Endometrial microvascular endothelial cells (primary cell): Measurements from ENCODE around the gene ZNF436. TPM values are rescaled to one million over a fixed set of nuclear protein-coding genes. Genes with fewer than 3 reads are reported as not detected.
"Not testable (repeated sequence)": the region's sequence is repeated elsewhere in the genome, so short reads cannot be mapped to it uniquely, and the experiment has no call there.

ENCODE experiments used
- in situ Hi-C: cut with HindIII; loops from 2 replicates; pipeline ENCODE4 v1.10.0; 2017; ENCODE audit warnings: low sequenced_read_pairs, low pct_unique_long_range_greater_than_20kb; ENCODE audit errors: inconsistent ontology term
- total RNA-seq: library from RNA; depleted of rRNA; stranded (reverse); fragments of >200 nt; gene quantifications from one replicate; pipeline ENCODE4 v1.2.3, GENCODE V29; 2015; ENCODE audit errors: inconsistent ontology term

ZNF436 gene
- total RNA-seq, 1 donor from 2014 or later, result 5.5 TPM

DNA sequence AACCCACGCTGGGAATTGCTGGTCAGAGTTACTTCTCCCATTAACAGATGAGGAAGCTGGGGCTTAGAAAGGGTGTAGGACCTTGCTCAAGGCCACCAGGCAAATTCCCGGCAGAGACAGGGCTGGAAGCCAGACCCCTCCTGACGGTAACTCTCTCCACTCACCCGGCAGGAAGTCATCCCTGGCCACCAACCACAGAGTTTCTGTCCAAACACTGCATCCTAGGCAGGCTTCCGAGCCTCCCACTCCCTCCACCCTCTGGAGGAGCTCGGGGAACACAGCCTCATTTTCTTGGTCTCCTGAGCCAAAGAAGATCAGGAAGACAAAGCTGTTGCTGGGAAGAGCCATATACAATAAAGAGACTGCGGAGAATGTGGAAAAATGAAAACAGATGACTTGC is 25.0 kb upstream of the ZNF436 start:
- in situ Hi-C loops, result no loop called here

DNA sequence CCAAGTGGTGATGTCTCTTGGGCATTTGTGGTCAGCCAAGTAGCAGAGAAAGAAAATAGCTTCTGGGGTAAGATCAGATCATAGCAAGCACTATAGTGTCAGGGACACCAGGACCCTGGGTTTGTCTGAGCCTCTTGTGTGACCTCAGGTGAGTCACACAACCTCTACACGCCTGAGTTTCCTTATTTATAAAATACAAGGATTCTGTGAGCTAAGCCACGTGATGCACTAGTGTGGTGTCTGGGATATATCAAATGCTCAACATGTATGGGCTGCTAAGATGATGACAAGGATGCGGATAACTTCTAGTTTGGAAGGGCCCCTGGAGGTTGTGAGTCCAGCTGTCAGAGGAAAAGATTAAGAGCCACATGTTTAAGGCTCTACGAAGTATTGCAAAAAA is 24.5 kb upstream of the ZNF436 start:
- in situ Hi-C loops, result no loop called here

DNA sequence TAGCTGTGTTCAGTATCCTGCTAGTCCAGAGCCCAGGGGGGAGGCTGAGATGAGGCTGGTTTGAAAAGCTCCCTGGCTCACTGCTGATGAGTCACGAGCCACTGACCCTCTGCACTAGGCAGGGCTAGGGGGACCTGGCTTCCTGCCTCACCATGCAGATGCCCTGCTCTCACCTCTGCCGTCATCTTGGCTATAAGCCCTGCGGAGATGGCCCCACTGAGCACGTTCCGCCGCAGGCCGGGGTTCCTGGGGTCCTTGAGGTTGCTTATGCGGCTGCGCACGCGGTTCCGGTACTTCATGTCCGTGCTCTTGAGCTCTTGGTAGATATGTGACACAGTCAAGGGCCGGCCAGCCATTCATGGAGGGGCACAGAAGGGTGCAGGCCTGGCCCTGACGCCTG is 24.1 kb upstream of the ZNF436 start:
- in situ Hi-C loops, result no loop called here

DNA sequence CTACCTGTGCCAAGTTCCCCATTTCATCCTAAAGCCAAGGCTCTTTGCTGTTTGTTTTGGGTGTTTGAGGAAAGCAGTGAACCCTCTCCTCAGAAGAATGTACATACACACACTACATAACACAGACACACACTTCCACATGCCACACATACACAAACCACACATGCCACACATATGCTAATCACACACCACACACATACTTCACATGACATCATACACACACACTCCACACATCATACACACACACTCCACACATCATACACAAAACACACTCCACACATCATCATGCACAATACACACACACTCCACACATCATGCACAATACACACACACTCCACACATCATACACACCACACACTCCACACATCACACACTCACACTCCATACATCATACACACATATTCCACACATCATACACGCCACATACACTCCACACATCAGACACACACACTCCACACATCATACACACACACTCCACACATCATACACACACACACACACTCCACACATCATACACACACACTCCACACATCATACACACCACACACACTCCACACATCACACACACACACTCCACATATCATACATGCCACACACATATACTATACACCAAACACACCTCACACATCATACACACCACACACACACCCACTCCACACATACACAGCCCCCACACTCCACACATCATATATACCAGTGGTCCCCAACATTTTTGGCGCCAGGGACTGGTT is 22.7 kb upstream of the ZNF436 start:
- in situ Hi-C loops, result no loop called here

DNA sequence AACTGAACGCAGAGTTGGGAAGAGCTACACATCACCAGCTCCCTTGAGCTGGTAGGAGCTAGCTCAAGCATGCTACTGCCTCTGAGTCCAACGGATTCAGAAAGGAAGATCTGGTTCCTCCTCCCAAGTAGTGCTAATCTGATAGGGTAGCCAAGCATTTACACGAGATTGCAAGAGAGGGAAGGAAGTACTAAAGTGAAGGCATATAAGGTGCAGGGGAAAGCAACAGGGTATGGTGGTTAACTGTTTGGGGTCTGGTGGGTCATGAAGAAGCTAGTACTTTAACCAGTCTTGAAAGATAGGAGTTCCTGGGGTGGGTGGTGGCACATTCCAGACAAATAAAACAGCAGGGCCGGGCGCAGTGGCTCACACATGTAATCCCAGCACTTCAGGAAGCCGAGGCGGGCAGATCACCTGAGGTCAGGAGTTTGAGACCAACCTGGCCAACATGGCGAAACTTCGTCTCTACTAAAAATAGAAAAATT is 20.2 kb upstream of the ZNF436 start:
- in situ Hi-C loops, result no loop called here

DNA sequence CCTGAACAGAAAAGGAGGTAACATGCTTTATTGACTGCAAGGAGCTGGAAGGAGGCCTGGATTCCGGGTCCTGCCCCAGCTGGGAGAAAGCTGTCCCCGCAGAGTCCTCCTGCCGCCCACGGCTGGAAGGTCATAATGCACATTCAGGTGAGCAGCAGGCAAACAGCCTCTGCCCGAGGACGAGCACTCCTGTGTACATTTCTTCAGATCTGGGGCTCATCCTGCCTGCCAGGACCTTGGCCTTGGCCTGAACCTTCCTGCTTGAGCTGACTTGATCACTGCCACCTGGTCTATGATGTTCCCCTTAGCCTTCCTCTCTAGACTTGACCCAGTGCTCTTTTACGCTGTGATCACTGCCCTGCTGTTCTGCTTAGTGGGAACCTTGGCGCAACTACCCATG is 17.9 kb upstream of the ZNF436 start:
- in situ Hi-C loops, result no loop called here

DNA sequence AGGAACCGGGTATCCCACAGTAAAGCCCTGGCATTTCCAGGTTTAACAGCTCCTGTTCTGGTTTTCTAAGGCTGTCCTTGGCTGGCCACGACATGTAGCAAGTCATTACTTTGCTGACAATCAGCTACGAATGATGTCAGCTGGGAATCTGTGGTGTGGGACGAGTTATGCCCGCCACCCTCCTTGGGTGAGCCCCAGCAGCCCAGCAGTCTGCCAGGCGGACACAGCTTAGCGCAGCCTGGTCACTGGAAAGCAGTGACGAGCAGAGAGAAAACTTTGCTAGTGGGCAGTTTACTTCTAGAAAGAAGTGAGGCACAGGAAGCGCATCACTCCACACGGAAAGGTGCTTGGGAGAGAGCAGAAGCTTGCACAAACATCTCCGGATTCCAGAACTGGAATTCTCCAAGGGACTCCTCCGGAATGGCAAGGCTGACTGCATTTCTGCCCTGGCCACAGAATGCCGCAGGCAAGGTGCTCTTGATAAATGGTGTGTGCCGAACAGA is 15.5 kb upstream of the ZNF436 start:
- in situ Hi-C loops, result no loop called here

DNA sequence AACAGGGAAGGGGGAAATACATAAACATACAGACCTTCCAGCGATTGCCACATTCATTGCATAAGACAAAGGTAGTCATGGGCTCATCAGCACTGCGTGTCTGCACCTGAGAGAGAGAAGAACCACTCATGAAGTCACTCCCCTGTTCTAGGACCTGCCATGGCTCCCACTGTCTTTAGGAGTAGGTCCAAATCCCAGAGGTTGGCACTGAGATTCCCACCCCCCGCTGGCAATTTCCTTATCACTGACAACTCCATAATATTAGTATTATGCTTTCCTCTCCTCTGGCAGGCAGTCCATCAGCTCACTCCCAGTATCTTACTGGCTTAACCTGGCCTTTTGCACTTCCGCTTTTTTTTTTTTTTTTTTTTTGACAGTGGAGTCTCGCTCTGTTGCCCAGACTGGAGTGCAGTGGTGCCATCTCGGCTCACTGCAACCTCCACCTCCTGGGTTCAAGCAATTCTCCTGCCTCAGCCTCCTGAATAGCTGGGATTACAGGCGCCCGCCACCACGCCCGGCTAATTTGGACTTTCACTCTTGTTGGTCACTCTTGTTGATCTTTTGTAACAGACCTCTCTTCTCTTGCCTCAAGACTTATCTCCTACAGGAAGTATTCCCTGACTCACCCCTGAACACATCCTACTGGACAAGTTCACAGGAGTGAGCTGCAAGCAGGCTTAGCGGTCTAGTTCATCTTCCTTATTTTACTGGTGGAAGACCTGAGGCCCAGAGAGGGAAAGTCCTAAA is 14.8 kb upstream of the ZNF436 start:
- in situ Hi-C loops, result no loop called here

DNA sequence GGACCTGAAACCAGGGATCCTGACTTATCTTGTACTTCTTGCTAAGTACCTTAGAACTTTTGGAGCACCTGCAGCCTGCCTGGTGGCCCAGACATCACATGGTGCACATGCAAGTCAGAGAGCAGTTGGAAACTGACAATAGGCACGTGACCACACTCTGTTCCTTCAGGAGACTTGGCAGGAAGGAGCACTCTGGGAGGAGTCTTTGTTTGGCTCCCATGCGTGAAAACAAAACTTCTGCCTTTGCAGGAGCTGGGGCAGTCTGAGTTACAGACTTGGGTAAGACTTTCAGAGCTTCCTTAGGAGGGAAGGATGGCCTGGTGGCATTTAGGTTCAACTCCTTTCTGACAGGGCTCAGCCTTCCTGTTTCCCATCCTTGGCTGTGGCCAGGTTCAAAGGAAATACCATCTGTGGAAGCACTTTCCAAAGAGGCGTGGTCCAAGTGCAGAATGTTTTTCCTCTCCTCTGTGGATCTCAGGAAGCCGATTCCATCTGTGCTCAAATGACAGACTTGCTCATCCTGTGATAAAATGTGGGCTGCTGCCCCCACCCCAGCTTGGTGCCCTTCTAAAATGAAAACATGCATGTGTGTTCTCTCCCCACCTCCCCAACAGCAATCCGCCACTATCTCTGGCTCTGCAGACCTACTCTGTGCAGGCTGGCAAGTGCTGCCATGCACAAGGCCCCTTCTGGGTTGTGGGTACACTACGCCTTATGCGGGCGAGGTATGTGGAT is 14.1 kb upstream of the ZNF436 start:
- in situ Hi-C loops, result no loop called here

DNA sequence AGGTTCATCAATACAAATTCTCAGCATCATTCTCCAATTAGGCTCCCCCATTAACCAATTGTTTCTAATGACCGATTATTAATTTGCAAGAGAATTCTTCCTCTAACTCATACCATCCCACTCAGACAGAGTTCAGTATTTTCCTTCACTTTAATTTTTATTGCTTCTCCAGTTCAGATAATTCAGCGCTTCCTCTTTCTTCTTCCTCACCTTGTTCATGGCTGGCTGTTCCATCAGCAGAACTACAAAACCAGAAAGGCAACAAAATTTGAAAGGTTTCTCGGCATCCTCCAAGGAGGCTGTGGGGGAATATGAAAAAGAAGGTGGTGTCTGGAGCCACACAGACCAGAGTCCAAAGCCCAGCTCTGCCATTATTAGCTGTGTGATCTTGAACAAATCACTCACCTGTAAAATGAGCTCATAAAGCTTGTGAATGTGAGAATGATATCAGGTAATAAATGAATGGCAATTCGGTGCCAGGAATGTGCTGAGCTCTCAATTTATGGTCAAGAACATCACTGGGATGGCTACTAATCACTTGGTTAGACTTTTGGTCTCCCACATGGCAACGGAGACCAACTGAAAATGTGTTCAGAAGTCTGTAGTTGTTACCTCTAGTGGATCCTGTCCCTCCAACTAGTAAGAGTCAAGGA is 11.7 kb upstream of the ZNF436 start:
- in situ Hi-C loops, result no loop called here

DNA sequence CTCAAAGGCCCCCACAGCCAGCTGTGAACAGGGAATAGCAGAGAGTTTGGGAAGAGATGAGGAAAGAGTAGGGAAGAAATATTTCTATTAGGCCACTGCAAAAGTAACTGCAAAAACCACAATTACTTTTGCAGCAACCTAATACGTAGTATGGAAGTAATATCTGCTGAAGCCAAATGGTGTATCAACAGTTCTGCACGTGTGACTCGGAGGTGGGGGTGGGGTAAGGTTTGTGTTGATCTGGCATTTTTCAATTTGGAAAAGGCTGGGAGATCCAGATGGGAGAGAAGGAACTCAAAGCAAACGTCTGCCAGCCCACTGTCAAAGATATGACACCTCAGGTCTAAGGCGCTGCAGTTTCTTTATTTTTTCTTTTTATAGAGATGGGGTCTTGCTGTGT is 11.1 kb upstream of the ZNF436 start:
- in situ Hi-C loops, result no loop called here

DNA sequence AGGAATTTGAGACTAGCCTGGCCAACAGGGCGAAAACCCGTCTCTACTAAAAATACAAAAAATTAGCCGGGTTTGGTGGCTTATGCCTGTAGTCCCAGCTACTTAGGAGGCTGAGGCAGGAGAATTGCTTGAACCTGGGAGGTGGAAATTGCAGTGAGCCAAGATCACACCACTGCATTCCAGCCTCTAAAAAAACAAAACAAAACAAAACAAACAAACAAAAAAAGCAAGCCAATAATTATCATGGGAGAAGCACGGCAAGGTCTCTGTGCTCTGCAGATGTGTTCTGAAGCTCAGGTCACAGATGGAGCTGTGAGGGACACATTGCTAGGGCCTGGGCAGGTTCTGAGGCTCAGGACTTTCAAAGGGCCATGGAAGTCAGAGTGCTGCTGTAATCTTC is 10.6 kb upstream of the ZNF436 start:
- in situ Hi-C loops, result not testable (repeated sequence)

DNA sequence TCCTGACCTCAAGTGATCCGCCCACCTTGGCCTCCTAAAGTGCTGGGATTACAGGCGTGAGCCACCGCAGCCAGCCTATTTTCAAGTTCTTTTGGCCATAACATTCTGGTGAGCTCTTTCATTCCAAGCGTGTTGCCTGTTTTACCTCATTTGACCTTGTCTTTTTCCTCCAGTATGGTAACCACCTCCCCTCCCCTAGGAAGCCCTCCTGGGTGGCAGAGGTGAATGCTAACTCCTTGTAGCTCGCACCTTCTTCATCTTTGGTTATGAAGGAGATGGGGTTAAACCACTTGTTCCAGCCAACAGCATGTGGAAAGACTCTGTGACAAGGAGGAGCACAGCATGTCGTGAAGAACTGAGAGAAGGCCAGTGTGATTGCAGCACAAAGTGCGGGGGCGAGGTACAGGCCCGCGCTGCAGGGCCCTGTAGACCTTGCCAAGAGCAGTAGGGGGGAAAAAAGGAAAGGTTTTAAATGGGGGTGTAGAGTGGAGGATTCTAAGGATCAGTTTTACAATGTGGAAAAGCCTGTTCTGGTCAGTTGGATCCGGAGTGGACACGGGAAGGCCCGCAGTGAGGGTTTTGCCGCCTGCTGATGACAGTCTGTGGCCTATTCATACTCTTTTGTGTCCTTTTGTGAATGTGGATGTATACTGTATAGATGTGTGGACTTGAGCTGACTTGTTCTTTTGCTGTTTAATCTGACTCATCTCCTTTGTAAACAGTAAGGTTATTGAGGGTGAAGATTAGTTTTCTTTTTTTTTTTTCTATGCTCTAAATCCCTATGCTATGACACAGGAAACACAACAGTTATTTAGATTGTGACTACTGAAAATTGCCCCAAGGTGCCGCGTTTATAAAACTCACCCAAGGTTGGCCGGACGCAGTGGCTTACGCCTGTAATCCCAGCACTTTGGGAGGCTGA is 7.5 kb upstream of the ZNF436 start:
- in situ Hi-C loops, result no loop called here

DNA sequence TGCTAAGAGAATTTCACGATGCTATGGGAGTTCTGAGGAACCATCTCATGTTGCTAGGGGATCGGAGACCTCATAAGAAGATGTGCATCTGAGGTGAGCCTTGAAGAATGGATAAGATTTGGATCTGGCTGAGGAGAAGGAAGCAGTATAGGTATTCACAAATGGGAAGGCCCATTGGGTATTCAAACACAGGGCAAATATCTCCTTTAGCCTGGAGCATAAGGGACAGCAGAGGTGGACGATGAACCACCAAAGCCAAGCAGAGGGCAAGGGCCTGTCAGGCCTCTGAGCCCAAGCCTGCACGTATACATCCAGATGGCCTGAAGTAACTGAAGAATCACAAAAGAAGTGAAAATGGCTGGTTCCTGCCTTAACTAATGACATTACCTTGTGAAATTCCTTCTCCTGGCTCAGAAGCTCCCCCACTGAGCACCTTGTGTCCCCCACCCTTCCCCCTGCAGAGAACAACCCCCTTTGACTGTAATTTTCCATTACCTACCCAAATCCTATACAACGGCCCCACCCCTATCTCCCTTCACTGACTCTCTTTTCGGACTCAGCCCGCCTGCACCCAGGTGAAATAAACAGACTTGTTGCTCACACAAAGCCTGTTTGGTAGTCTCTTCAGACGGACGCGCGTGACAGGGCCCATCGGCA is 4.6 kb upstream of the ZNF436 start:
- in situ Hi-C loops, result not testable (repeated sequence)

DNA sequence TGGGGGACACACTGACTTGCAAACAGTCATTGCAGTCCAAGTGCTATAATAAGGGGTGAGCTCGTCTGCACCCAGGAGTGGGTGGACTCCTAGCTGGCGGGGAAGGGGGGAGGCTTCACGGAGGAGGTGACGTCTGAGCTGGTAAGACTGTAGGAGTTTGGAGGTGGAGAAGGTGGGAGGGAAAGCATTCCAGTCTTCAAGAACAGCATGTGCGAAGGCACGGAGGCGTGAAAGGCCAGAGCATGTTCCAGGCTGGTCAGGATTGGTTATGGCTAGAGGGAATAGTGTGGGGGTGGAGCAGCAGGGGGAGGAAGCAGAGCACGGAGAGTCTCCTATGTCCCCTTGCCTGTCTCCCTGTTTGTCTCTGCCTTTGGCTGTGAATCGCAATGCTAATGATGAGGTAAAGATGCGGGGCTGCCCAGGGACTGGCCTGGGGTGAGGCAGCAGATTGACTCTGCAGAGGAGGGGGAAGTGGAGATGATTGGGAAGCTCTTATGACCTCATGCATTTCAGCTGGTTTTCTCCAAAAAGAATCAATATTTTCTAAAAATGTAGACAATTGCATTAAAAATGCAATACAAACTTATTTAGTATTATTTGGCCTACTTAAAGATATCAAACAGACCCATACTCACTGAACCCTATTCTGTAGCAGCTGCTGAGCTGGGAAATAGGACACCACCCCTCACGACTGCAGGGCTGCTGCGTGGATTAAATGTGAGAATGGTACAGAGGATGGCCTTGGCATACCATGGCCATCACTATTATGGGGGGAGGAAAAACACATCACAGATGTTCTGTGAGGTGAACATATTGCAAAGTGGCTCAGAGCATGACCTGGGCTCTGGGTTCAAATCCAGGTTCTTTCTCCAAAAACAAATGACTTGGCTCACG is 2.6 kb upstream of the ZNF436 start:
- in situ Hi-C loops, result no loop called here

DNA sequence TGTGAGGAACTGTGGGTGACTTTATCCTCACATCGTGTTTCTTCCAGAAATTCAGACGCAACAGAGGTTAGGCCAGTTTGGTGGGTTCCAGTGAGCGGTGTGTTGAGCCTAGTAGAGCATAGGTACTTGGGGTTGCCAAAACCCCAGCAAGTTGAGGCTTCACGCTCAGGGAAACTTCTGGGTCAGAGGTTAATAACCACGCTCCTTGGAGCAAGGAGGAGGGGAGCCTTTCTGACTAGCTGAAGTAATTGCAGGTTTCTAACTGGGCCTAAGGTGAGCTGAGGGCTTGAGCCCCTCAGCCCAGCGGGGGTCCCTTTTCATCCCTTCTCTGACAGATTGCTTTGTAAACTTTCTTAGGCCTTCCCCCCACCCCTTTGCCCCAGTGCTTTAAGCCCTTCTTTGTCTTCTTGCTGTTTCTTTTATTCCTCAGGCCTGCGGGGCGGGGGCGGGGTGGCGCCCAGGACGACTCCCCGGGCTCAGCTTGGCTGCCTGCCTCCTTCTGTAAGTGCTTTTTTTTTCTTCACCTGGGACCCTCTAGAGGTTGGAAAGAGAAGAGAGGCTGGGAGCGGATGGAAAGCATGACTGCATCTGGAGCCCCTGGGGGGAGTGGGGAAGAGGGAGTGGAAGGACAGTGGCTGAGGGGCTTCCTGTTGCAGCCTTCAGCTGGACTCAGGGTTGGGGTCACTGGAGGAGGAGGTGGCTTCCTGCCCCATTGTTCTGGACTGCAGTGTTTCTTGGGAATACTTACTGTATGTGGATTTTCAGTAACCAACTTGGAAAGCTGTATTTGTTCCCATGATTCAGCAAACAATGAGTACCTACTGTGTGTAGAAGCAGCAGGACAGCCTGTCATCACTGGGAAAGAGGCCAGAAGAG is 1.3 kb upstream of the ZNF436 start:
- in situ Hi-C loops, result no loop called here
